AG09309 (cell line): ENCODE results near the gene EPHA7.

Experiments used
- DNase-seq: peaks from one replicate; pipeline ENCODE4 v3.0.0-alpha.2; 2010; ENCODE audit warnings: low read depth
- H3K4me3 ChIP-seq: 2 replicates; pipeline ENCODE4 v1.5.1; 2011; ENCODE audit warnings: mild to moderate bottlenecking, low read depth, low read length, moderate library complexity; ENCODE audit not compliant: control insufficient read depth
- TF ChIP-seq, protein P1 (sequence below): IDR thresholded peaks from 2 replicates; pipeline ENCODE4 v1.5.1; 2011; ENCODE audit warnings: mild to moderate bottlenecking, low read depth, low read length, inconsistent platforms; ENCODE audit not compliant: insufficient read depth, control insufficient read depth; ENCODE audit errors: missing control alignments

The EPHA7 gene

DNA sequence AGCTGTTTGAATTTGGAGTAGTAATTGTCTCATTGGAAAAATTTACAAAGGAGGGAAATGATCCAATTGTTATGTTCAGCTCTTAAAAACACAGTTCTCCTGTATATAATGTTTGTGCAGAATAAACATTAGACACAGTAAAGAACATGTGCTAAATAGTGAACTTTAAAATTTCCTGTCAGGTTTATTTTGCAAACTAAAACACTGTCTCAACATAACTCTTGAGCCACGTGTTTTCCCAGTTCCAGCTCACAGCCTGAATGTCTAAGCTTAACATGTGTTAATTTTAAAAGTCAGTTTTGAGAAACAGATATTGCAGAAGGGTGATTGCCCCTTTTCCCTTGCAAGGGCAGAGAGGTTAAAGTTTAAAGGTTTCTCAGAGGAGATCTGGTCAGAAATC, 20.6 kb downstream of the EPHA7 start:
- H3K4me3 ChIP-seq: no peak overlapping the region
- TF ChIP-seq, protein P1, sequence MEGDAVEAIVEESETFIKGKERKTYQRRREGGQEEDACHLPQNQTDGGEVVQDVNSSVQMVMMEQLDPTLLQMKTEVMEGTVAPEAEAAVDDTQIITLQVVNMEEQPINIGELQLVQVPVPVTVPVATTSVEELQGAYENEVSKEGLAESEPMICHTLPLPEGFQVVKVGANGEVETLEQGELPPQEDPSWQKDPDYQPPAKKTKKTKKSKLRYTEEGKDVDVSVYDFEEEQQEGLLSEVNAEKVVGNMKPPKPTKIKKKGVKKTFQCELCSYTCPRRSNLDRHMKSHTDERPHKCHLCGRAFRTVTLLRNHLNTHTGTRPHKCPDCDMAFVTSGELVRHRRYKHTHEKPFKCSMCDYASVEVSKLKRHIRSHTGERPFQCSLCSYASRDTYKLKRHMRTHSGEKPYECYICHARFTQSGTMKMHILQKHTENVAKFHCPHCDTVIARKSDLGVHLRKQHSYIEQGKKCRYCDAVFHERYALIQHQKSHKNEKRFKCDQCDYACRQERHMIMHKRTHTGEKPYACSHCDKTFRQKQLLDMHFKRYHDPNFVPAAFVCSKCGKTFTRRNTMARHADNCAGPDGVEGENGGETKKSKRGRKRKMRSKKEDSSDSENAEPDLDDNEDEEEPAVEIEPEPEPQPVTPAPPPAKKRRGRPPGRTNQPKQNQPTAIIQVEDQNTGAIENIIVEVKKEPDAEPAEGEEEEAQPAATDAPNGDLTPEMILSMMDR: no peak
- no peak for DNase-seq

DNA sequence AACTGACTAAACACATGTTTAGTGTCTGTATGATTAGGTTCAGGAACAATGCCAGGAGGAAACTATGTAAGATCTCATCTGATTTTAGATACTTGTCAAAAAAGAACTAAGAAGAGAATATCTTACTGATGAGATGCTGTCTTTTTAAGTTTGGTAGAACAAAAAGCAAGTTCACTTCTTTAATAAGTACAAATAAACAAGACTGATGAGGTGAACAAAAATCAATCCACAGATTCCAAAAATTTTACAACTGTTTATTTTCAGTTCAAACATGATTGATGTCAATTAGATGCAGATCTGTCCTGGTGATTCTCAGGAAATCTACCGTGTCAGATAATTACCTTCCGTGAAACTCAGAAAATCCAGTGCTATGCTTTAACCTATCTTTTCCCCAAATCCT, 24.9 kb downstream of the EPHA7 start:
- no peak for DNase-seq
- TF ChIP-seq, protein P1: no peak
- H3K4me3 ChIP-seq: no peak overlapping the region

DNA sequence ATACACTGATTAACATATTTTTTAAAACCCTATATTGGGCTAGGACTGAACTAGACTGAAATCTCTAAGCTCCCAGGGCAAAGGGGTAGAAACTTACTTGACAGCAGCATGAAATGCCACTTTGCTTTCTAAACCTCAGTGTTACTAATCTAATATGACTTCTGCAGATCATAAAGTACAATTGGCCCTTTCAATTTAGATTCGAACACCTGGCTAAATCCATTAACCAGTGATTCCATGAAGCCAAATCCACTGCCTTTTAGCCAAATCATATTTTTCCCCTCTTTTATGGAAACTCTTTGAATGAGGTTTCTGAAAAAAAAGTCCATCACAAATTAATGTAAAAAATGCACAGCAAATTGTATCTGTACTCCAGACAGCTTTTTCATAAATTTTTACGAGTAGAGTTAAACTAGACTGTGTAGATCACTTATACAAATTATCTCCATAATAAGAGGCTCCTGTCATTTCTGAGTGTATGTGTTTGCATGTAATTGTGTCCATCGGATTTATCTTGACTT, 25.7 kb downstream of the EPHA7 start:
- DNase-seq: no peak
- no peak overlapping the region for H3K4me3 ChIP-seq
- TF ChIP-seq, protein P1: no peak

DNA sequence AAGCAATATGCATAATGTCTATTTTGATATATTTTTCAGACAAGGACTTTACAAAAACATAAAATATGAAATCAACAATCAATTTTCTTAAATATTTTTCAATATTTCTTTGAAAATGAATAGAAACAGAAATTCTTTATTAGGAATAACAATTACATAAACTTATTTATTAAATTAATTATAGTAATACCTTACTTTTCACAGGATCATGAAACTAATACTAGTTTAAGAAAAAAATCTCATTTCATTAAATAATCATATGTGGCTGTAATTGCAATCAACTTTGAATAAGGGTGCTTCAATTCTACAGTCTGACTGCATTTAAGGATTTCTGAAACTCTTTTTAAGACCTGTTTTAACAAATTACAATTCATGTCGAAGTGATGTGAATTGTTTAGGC, 26.6 kb downstream of the EPHA7 start:
- no peak for DNase-seq
- TF ChIP-seq, protein P1: no peak
- H3K4me3 ChIP-seq: no peak overlapping the region

DNA sequence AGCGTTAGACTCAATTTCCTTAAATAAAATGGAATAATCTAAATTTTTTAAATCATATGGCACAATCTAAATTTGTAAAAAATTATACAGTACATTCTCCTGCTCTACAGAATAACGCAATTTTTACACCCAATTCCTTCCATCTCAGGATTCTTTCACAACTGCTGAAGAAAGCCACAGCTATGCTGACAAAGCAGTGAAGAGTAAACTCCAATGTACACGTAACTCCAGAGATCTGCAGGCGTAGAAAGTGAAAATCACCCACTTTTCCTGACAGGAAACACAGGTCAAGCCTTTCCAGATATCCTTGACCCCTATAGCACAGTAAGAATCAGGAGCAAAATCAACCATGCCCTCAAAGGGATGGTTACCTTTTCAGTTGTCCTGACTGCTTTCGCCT, 27.4 kb downstream of the EPHA7 start:
- TF ChIP-seq, protein P1: no peak

DNA sequence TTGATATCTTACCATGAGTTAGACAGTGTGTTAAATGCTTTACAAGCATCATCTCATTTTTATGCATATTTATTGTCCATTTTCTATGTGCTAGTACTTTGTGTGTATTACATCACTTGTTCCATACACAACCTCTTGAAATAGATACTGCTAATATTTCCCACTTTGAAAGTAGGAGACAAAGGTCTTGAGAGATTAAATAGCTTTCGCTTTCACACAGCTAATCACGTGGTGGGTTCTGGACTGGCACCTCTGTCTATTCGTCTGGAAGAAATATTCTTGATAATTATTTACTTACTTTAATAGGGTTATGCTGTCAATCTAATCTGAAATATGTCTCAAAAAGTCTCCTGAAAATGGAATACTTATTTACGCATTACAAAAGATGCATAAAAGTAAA, 30.2 kb downstream of the EPHA7 start:
- H3K4me3 ChIP-seq: no peak overlapping the region
- TF ChIP-seq, protein P1: no peak
- no peak for DNase-seq

More for the DNA sequence above, 27.4 kb downstream of the EPHA7 start:
- H3K4me3 ChIP-seq: no peak overlapping the region
- no peak for DNase-seq

DNA sequence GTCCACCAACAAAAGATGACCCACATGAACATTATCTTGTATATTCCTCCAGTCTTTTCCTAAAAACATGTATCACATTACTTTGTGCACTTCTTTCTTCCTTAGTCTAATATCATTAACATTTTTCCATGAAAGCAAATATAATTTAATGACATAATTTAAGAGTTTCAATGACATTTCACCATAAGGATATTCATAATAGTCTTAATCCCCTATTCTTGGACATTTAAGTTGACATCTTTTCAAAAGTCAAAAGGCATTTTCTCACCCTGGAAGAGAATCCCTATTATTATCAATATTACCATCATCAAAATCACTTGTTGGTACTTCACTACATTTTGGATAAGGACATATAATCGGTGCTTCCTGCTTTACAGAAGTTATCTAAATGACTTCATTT, 31.3 kb downstream of the EPHA7 start:
- no peak overlapping the region for H3K4me3 ChIP-seq
- DNase-seq: no peak
- TF ChIP-seq, protein P1: no peak
